PFSK-1 (cell line): ENCODE results near the gene HPRT1.

Experiments used
- FOXP2 ChIP-seq: optimal IDR thresholded peaks from 2 replicates; pipeline ENCODE3; 2011; ENCODE audit warnings: borderline replicate concordance, control low read depth, inconsistent platforms; ENCODE audit not compliant: insufficient read depth; ENCODE audit errors: extremely low read length, extremely low read depth
- POLR2AphosphoS5 ChIP-seq: IDR thresholded peaks from 2 replicates; pipeline ENCODE4 v1.6.1; 2012; ENCODE audit warnings: low read depth, mild to moderate bottlenecking, control low read depth, low read length, moderate library complexity
- REST ChIP-seq, 2 experiments: IDR thresholded peaks; 2 replicates each; pipeline versions ENCODE4 v1.6.1 to v1.8.0; 2011 to 2012; ENCODE audit warnings: low read depth in 2 of 2, low read length in 2 of 2, control low read depth in 1 of 2, inconsistent platforms in 1 of 2, mild to moderate bottlenecking in 1 of 2, moderate library complexity in 1 of 2; ENCODE audit not compliant: insufficient read depth in 1 of 2
- SIN3A ChIP-seq: IDR thresholded peaks from 2 replicates; pipeline ENCODE4 v1.6.1; 2012; ENCODE audit warnings: mild to moderate bottlenecking, low read length, moderate library complexity, borderline replicate concordance; ENCODE audit not compliant: insufficient read depth
- TAF1 ChIP-seq: IDR thresholded peaks from 2 replicates; pipeline ENCODE4 v1.6.1; 2012; ENCODE audit warnings: low read length, control low read depth, borderline replicate concordance; ENCODE audit not compliant: insufficient read depth

The HPRT1 gene

GRCh38 chrX:134470013-134470412 is 10.0 kb downstream of the HPRT1 start:
- TF ChIP-seq REST (IDR thresholded peaks at IDR 0.05; ENCODE audit: insufficient read depth in 1 of 2, low read depth in 2 of 2, low read length in 2 of 2) (no peak), SIN3A (no peak), POLR2AphosphoS5 (no peak), FOXP2 (no peak), TAF1 (no peak)

GRCh38 chrX:134472041-134472440 is 12.1 kb downstream of the HPRT1 start:
- TF ChIP-seq REST (IDR thresholded peaks at IDR 0.05; ENCODE audit: insufficient read depth in 1 of 2, low read depth in 2 of 2, low read length in 2 of 2) = no peak
- no peak for TF ChIP-seq FOXP2

GRCh38 chrX:134476284-134476683 is 16.3 kb downstream of the HPRT1 start:
- TF ChIP-seq REST (IDR thresholded peaks at IDR 0.05; ENCODE audit: insufficient read depth in 1 of 2, low read depth in 2 of 2, low read length in 2 of 2) (no peak), FOXP2 (no peak), TAF1 (no peak), POLR2AphosphoS5 (no peak), SIN3A (no peak)

- TF ChIP-seq FOXP2 (no peak), REST (IDR thresholded peaks at IDR 0.05; ENCODE audit: insufficient read depth in 1 of 2, low read depth in 2 of 2, low read length in 2 of 2) (no peak), POLR2AphosphoS5 (no peak), SIN3A (no peak), TAF1 (no peak)
Measured at GRCh38 chrX:134478374-134478773, 18.4 kb downstream of the HPRT1 start.

- TF ChIP-seq POLR2AphosphoS5 = no peak
- TF ChIP-seq FOXP2 = no peak
- no peak for TF ChIP-seq REST (IDR thresholded peaks at IDR 0.05; ENCODE audit: insufficient read depth in 1 of 2, low read depth in 2 of 2, low read length in 2 of 2)
- TF ChIP-seq TAF1 = no peak
- TF ChIP-seq SIN3A = no peak
Measured at GRCh38 chrX:134480061-134480460, 20.1 kb downstream of the HPRT1 start.
